NCI-H69 (cell line): ENCODE results near the gene IGFN1.
"Not testable (repeated sequence)": the region's sequence is repeated elsewhere in the genome, so short reads cannot be mapped to it uniquely, and the experiment has no call there.

Experiments used
- DNase-seq: peaks from one replicate; lab custom pipeline; 2025; lab: John Stamatoyannopoulos, UW

Gene IGFN1

GRCh38 chr1:201250326-201251011, 59.8 kb downstream of the IGFN1 start:
- DNase-seq = no peak

- no peak for DNase-seq
These were observed 60.8 kb downstream of the IGFN1 start for GRCh38 chr1:201251411-201251810.

- DNase-seq = no peak
These were observed 61.3 kb downstream of the IGFN1 start for GRCh38 chr1:201251851-201252430.

GRCh38 chr1:201252944-201253371, 62.3 kb downstream of the IGFN1 start:
- DNase-seq = no peak

GRCh38 chr1:201253411-201253810, 62.8 kb downstream of the IGFN1 start:
- DNase-seq = no peak

GRCh38 chr1:201253906-201254624, 63.4 kb downstream of the IGFN1 start:
- DNase-seq = no peak

- peak; percentile 61 for DNase-seq
These were observed 64.2 kb downstream of the IGFN1 start for GRCh38 chr1:201254625-201255478.

- DNase-seq = no peak
These were observed 65.1 kb downstream of the IGFN1 start for GRCh38 chr1:201255479-201256362.

GRCh38 chr1:201258132-201258531, 67.5 kb downstream of the IGFN1 start:
- DNase-seq = not testable (repeated sequence)

GRCh38 chr1:201258763-201259230, 68.2 kb downstream of the IGFN1 start:
- no peak for DNase-seq

GRCh38 chr1:201259476-201260235, 69.0 kb downstream of the IGFN1 start:
- DNase-seq = peak; percentile 90

- peak; percentile 77 for DNase-seq
These were observed 69.6 kb downstream of the IGFN1 start for GRCh38 chr1:201260236-201260590.

GRCh38 chr1:201260648-201261311, 70.2 kb downstream of the IGFN1 start:
- no peak for DNase-seq

- no peak for DNase-seq
These were observed 71.3 kb downstream of the IGFN1 start for GRCh38 chr1:201261771-201262547.

- DNase-seq = no peak
These were observed 72.5 kb downstream of the IGFN1 start for GRCh38 chr1:201262963-201263608.

- DNase-seq = no peak
These were observed 73.4 kb downstream of the IGFN1 start for GRCh38 chr1:201264072-201264471.

GRCh38 chr1:201264554-201264953, 73.9 kb downstream of the IGFN1 start:
- no peak for DNase-seq

GRCh38 chr1:201265756-201266155, 75.1 kb downstream of the IGFN1 start:
- no peak for DNase-seq

GRCh38 chr1:201266276-201266675, 75.7 kb downstream of the IGFN1 start:
- DNase-seq = no peak
